Measurements from ENCODE around the gene ECSCR.

- TF ChIP-seq, protein P1, sequence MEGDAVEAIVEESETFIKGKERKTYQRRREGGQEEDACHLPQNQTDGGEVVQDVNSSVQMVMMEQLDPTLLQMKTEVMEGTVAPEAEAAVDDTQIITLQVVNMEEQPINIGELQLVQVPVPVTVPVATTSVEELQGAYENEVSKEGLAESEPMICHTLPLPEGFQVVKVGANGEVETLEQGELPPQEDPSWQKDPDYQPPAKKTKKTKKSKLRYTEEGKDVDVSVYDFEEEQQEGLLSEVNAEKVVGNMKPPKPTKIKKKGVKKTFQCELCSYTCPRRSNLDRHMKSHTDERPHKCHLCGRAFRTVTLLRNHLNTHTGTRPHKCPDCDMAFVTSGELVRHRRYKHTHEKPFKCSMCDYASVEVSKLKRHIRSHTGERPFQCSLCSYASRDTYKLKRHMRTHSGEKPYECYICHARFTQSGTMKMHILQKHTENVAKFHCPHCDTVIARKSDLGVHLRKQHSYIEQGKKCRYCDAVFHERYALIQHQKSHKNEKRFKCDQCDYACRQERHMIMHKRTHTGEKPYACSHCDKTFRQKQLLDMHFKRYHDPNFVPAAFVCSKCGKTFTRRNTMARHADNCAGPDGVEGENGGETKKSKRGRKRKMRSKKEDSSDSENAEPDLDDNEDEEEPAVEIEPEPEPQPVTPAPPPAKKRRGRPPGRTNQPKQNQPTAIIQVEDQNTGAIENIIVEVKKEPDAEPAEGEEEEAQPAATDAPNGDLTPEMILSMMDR (IDR thresholded peaks at IDR 0.05): no peak
- TF ChIP-seq ZFX (IDR thresholded peaks at IDR 0.05; ENCODE audit: borderline replicate concordance): no peak
Observed at GRCh38 chr5:139486201-139486600, 23.7 kb upstream of the ECSCR start.
